IMR-90 (cell line): ENCODE data around the gene PCARE. TPM values are rescaled to one million over a fixed set of nuclear protein-coding genes. Genes with fewer than 3 reads are reported as not detected.

Experiments
- ATAC-seq: fragments of 200-7000 bp; cut with Tn5 transposase; 2 replicates; pipeline ENCODE4 v1.9.1; 2020; ENCODE audit warnings: low read depth, mild to moderate bottlenecking, moderate library complexity
- BruUV-seq: library from RNA; stranded (reverse); fragments of 400-500 nt; replicated peaks from 2 replicates; lab custom pipeline; 2021; lab: Mats Ljungman, UMichigan
- CTCF ChIA-PET: fragments of 300-600 bp; formaldehyde crosslinking; extraction: SDS; loops from one replicate; lab custom pipeline; 2021; ENCODE audit warnings: antibody characterized with exemption; lab: Yijun Ruan, JAX
- POLR2A ChIA-PET: fragments of 300-600 bp; sonication (Branson Sonifier 250); formaldehyde crosslinking; loops from one replicate; lab custom pipeline; 2022; ENCODE audit warnings: antibody characterized with exemption; ENCODE audit not compliant: unreplicated experiment; lab: Charles Lee
- DNase-seq: peaks from one replicate; pipeline ENCODE4 v3.0.0; 2013
- H2AFZ ChIP-seq: replicated peaks from 2 replicates; pipeline ENCODE3; 2013; ENCODE audit warnings: low read length, mild to moderate bottlenecking; ENCODE audit not compliant: poor library complexity
- H2AK5ac ChIP-seq: 2 replicates; pipeline ENCODE4 v1.6.1; 2013; ENCODE audit warnings: low read depth, low read length, inconsistent platforms
- H2AK9ac ChIP-seq: replicated peaks from 2 replicates; pipeline ENCODE3; 2013; ENCODE audit warnings: mild to moderate bottlenecking, low read depth, low read length, moderate library complexity; ENCODE audit not compliant: poor library complexity
- H2BK120ac ChIP-seq: 2 replicates; pipeline ENCODE4 v1.6.1; 2013; ENCODE audit warnings: low read depth, low read length, inconsistent platforms
- H2BK15ac ChIP-seq: 3 replicates; pipeline ENCODE4 v1.6.1; 2013; ENCODE audit warnings: low read depth, low read length, inconsistent platforms
- H2BK20ac ChIP-seq: 2 replicates; pipeline ENCODE4 v1.6.1; 2013; ENCODE audit warnings: low read depth, mild to moderate bottlenecking, inconsistent platforms, low read length, moderate library complexity
- H2BK5ac ChIP-seq: 2 replicates; pipeline ENCODE4 v1.6.1; 2013; ENCODE audit warnings: mild to moderate bottlenecking, low read depth, low read length, inconsistent platforms; ENCODE audit not compliant: poor library complexity, severe bottlenecking
- H3K14ac ChIP-seq: replicated peaks from 2 replicates; pipeline ENCODE4 v1.6.1; 2013; ENCODE audit warnings: low read depth, low read length, inconsistent platforms
- H3K18ac ChIP-seq: 2 replicates; pipeline ENCODE4 v1.6.1; 2013; ENCODE audit warnings: low read depth, low read length, control low read depth
- H3K23ac ChIP-seq: 2 replicates; pipeline ENCODE4 v1.6.1; 2013; ENCODE audit warnings: low read depth, low read length, inconsistent platforms
- H3K27ac ChIP-seq: 2 replicates; pipeline ENCODE4 v1.5.1; 2013; ENCODE audit warnings: mild to moderate bottlenecking, control low read depth, low read length; ENCODE audit not compliant: insufficient read depth
- H3K27me3 ChIP-seq: 2 replicates; pipeline ENCODE4 v1.6.1; 2013; ENCODE audit warnings: low read length; ENCODE audit not compliant: control insufficient read depth, insufficient read depth
- H3K36me3 ChIP-seq: 2 replicates; pipeline ENCODE4 v1.6.1; 2013; ENCODE audit warnings: low read length, mixed read lengths; ENCODE audit not compliant: control insufficient read depth, insufficient read depth
- H3K4ac ChIP-seq: 2 replicates; pipeline ENCODE4 v1.6.1; 2013; ENCODE audit warnings: low read depth, low read length, inconsistent platforms
- H3K4me1 ChIP-seq: 2 replicates; pipeline ENCODE4 v1.6.1; 2013; ENCODE audit warnings: low read length, mixed read lengths; ENCODE audit not compliant: control insufficient read depth, insufficient read depth
- H3K4me2 ChIP-seq: 2 replicates; pipeline ENCODE4 v1.6.1; 2013; ENCODE audit warnings: low read depth, mild to moderate bottlenecking, control low read depth, low read length, moderate library complexity
- H3K4me3 ChIP-seq: 2 replicates; pipeline ENCODE4 v1.5.1; 2013; ENCODE audit warnings: low read depth, mild to moderate bottlenecking, control low read depth, low read length, moderate library complexity; ENCODE audit not compliant: insufficient read depth
- H3K56ac ChIP-seq: 2 replicates; pipeline ENCODE4 v1.6.1; 2013; ENCODE audit warnings: low read length, inconsistent platforms; ENCODE audit not compliant: insufficient read depth; ENCODE audit errors: extremely low read depth
- H3K79me1 ChIP-seq, 2 experiments: 2 replicates each; pipeline ENCODE4 v1.6.1; 2013; ENCODE audit warnings: low read length in 2 of 2, inconsistent platforms in 1 of 2, low read depth in 1 of 2
- H3K9ac ChIP-seq: 2 replicates; pipeline ENCODE4 v1.6.1; 2013; ENCODE audit warnings: low read depth, low read length, control low read depth
- H3K9me1 ChIP-seq: 2 replicates; pipeline ENCODE4 v1.6.1; 2013; ENCODE audit warnings: low read length, inconsistent platforms; ENCODE audit not compliant: insufficient read depth
- H3K9me3 ChIP-seq: 2 replicates; pipeline ENCODE4 v1.6.1; 2013; ENCODE audit warnings: low read length; ENCODE audit not compliant: control insufficient read depth, insufficient read depth
- H4K20me1 ChIP-seq: 2 replicates; pipeline ENCODE4 v1.6.1; 2013; ENCODE audit warnings: low read length, inconsistent platforms; ENCODE audit not compliant: insufficient read depth
- H4K5ac ChIP-seq: 2 replicates; pipeline ENCODE4 v1.6.1; 2013; ENCODE audit warnings: mild to moderate bottlenecking, low read depth, low read length, control low read depth
- H4K8ac ChIP-seq, 2 experiments: 2 replicates each; pipeline ENCODE4 v1.6.1; 2013; ENCODE audit warnings: low read depth in 2 of 2, low read length in 2 of 2, control low read depth in 1 of 2, inconsistent platforms in 1 of 2
- H4K91ac ChIP-seq: 2 replicates; pipeline ENCODE4 v1.6.1; 2013; ENCODE audit warnings: low read depth, low read length, inconsistent platforms; ENCODE audit not compliant: insufficient read depth
- BHLHE40 ChIP-seq: fragments of 150-350 bp; IDR thresholded peaks from 2 replicates; pipeline ENCODE4 v1.6.1; 2016; ENCODE audit warnings: mild to moderate bottlenecking, low read depth, low read length
- CEBPB ChIP-seq: IDR thresholded peaks from 2 replicates; pipeline ENCODE4 v1.6.1; 2012; ENCODE audit warnings: low read depth, low read length, improper control_type of control experiment
- CHD1 ChIP-seq: IDR thresholded peaks from 2 replicates; pipeline ENCODE4 v1.6.1; 2012; ENCODE audit warnings: low read depth, low read length, improper control_type of control experiment
- FOS ChIP-seq: fragments of 150-350 bp; IDR thresholded peaks from 2 replicates; pipeline ENCODE4 v1.6.1; 2016; ENCODE audit warnings: low read depth, low read length
- MAFK ChIP-seq: IDR thresholded peaks from 2 replicates; pipeline ENCODE4 v1.6.1; 2012; ENCODE audit warnings: low read depth, low read length, improper control_type of control experiment
- NFE2L2 ChIP-seq: fragments of 150-350 bp; IDR thresholded peaks from 2 replicates; pipeline ENCODE4 v1.6.1; 2016; ENCODE audit warnings: low read depth, mild to moderate bottlenecking, low read length
- RAD21 ChIP-seq: IDR thresholded peaks from 2 replicates; pipeline ENCODE4 v1.6.1; 2012; ENCODE audit warnings: low read length, improper control_type of control experiment
- RFX5 ChIP-seq: IDR thresholded peaks from 2 replicates; pipeline ENCODE4 v1.8.0; 2012; ENCODE audit warnings: low read depth, mild to moderate bottlenecking, low read length, moderate library complexity
- USF2 ChIP-seq: fragments of 150-350 bp; IDR thresholded peaks from 2 replicates; pipeline ENCODE4 v1.6.1; 2017; ENCODE audit warnings: mild to moderate bottlenecking, antibody characterized with exemption, low read length, low read depth
- WGBS, 2 experiments: methylation state at CpG; one replicate each; pipeline versions ENCODE4 v1.1.5 to v1.1.7; 2013; ENCODE audit warnings: missing lambda C conversion rate in 2 of 2; ENCODE audit not compliant: insufficient read length in 1 of 2; ENCODE audit errors: extremely low coverage in 2 of 2; 5-methylcytosine and 5-hydroxymethylcytosine counted together
- dilution Hi-C: fragments of 300-500 bp; cut with HindIII; formaldehyde crosslinking; loops from one replicate; pipeline ENCODE4 v1.14.3; 2018; ENCODE audit warnings: low sequenced_read_pairs; ENCODE audit not compliant: unreplicated experiment
- in situ Hi-C: fragments of 300-500 bp; cut with MboI; formaldehyde crosslinking; loops from 3 replicates; pipeline ENCODE4 v1.14.3; 2019; ENCODE audit warnings: low sequenced_read_pairs, inconsistent platforms, mixed read lengths
- intact Hi-C: fragments of 100-400 bp; cut with micrococcal nuclease; formaldehyde crosslinking; loops from 2 replicates; pipeline ENCODE4 v1.10.0; 2022
- polyA plus RNA-seq, 3 experiments: library from polyadenylated mRNA; depleted of rRNA; stranded (reverse); fragments of >200 nt; gene quantifications; 2 replicates each; pipeline ENCODE4 v1.2.3, GENCODE V29; 2012; ENCODE audit warnings: low replicate concordance in 1 of 3
- total RNA-seq: library from RNA; depleted of rRNA; stranded (reverse); fragments of >200 nt; gene quantifications from 2 replicates; pipeline ENCODE4 v1.2.3, GENCODE V29; 2012
- TF ChIP-seq, protein P1 (sequence below): fragments of 150-350 bp; IDR thresholded peaks from 2 replicates; pipeline ENCODE4 v1.6.1; 2016; ENCODE audit warnings: low read depth, mild to moderate bottlenecking, low read length, moderate library complexity, borderline replicate concordance

Gene PCARE
- total and polyA plus RNA-seq, 2 of the 4 experiments (the other 2 are of a cell fraction): not detected

- Histone ChIP-seq H4K91ac (no peak overlapping the region), H4K5ac (no peak overlapping the region), H3K4me1 (peaks cover 7% of the 10 kb centered on the region; the same call in 1 of the 2 replicates), H2BK120ac (no peak overlapping the region), H3K9me1 (no peaks in the 10 kb centered on the region), H3K79me1 (no peaks in the 10 kb centered on the region), H3K56ac (no peak overlapping the region), H3K18ac (no peak overlapping the region), H2BK20ac (no peak overlapping the region), H3K4me2 (no peak overlapping the region), H3K4me3 (no peak overlapping the region), H3K36me3 (no peaks in the 10 kb centered on the region), H4K8ac (no peak overlapping the region), H2BK5ac (no peak overlapping the region), H2AFZ (no peak overlapping the region), H3K27me3 (peaks cover 8% of the 10 kb centered on the region), H3K27ac (no peak overlapping the region), H2BK15ac (no peak overlapping the region), H2AK5ac (no peak overlapping the region), H3K9ac (no peak overlapping the region), H3K14ac (no peak overlapping the region), H3K23ac (no peak overlapping the region), H3K9me3 (no peaks in the 10 kb centered on the region), H2AK9ac (no peak overlapping the region), H3K4ac (no peak overlapping the region), H4K20me1 (no peaks in the 10 kb centered on the region)
- no peak for DNase-seq
- intact Hi-C loops: no loop called here
- TF ChIP-seq CHD1 (no peak), USF2 (no peak), FOS (no peak), RAD21 (no peak), CEBPB (no peak), RFX5 (no peak), BHLHE40 (no peak), NFE2L2 (no peak), MAFK (no peak)
- TF ChIP-seq, protein P1, sequence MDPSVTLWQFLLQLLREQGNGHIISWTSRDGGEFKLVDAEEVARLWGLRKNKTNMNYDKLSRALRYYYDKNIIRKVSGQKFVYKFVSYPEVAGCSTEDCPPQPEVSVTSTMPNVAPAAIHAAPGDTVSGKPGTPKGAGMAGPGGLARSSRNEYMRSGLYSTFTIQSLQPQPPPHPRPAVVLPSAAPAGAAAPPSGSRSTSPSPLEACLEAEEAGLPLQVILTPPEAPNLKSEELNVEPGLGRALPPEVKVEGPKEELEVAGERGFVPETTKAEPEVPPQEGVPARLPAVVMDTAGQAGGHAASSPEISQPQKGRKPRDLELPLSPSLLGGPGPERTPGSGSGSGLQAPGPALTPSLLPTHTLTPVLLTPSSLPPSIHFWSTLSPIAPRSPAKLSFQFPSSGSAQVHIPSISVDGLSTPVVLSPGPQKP: no peak
- dilution Hi-C loops: no loop called here
- BruUV-seq: no TSS peak
- 94% methylated on average over 2 of the region's 4 CpGs; no CpG with 5 or more reads in 1 of the 2 experiments for whole genome bisulfite sequencing, 2 experiments
- ChIA-PET CTCF (interaction anchor here (1.1 kb wide), 1 partner anchor 66 kb away, joined by 3 read pairs; no protein-coding TSS in a partner anchor), POLR2A (no interaction called here)
- no peak for ATAC-seq
- in situ Hi-C loops: no loop called here
Observed at GRCh38 chr2:29064346-29064715, 10.0 kb downstream of the PCARE start.
